ENCODE results near the gene TRIP13.

Gene TRIP13

DNA sequence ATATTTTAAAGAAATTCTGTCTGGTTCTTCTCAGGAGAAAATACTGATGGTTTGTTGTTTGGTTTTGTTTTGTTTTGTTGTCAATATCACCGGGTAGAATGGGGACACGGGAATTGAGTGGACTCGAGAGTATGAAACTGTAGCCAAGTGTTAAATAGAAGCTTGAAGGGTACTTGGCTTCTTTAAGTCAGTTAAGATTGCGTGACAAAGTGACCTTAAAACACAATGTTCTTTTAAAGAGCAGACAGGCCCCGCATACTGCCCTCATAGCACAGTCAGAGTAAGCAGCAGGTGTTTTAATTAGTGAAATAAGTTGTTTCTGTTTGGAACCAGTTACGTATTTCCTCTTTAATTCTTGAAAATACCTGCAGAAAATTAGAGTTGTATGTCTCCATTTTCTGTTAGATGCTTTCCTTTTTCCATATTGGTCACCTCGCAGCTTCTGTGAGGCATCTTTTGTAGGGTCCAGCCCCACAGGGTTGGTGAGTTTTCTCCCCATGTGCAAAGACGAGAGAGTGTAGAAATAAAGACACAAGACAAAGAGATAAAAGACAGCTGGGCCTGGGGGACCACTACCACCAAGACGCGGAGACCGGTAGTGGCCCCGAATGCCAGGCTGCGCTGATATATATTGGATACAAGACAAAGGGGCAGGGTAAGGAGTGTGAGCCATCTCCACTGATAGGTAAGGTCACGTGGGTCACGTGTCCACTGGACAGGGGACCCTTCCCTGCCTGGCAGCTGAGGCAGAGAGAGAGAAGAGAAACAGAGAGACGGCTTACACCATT is 9.6 kb downstream of the TRIP13 start:
- Histone ChIP-seq H3K4me1 (no peaks in the 10 kb centered on the region), H3K36me3 (peaks cover 34% of the 10 kb centered on the region), H3K9me3 (no peaks in the 10 kb centered on the region), H3K27me3 (no peaks in the 10 kb centered on the region), H3K4me3 (ENCODE audit: low read depth, low read length) (no peak overlapping the region)
- TF ChIP-seq, protein P1, sequence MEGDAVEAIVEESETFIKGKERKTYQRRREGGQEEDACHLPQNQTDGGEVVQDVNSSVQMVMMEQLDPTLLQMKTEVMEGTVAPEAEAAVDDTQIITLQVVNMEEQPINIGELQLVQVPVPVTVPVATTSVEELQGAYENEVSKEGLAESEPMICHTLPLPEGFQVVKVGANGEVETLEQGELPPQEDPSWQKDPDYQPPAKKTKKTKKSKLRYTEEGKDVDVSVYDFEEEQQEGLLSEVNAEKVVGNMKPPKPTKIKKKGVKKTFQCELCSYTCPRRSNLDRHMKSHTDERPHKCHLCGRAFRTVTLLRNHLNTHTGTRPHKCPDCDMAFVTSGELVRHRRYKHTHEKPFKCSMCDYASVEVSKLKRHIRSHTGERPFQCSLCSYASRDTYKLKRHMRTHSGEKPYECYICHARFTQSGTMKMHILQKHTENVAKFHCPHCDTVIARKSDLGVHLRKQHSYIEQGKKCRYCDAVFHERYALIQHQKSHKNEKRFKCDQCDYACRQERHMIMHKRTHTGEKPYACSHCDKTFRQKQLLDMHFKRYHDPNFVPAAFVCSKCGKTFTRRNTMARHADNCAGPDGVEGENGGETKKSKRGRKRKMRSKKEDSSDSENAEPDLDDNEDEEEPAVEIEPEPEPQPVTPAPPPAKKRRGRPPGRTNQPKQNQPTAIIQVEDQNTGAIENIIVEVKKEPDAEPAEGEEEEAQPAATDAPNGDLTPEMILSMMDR (IDR thresholded peaks at IDR 0.05; ENCODE audit: low read depth, low read length) = no peak
- DNase-seq = no peak

DNA sequence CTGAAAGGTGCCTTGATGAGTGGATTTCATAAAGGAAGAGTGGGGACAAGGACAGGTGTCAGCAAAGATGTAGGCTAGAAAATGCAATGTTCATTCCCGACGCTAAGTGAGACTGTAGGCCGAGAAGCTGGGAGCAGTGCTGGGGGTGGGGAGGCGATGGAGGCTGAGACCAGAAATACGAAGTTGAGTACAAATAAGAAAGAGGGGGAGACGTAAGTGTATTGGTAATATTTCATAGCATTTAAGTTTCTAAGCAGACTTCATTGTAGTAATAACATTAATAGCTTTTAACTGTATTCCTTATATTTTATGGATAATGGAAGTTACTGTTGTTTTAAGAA is 11.0 kb downstream of the TRIP13 start:
- Histone ChIP-seq H3K9me3 (no peaks in the 10 kb centered on the region), H3K27me3 (no peaks in the 10 kb centered on the region), H3K4me3 (ENCODE audit: low read depth, low read length) (no peak overlapping the region), H3K4me1 (no peaks in the 10 kb centered on the region), H3K36me3 (peaks cover 46% of the 10 kb centered on the region)
- no peak for DNase-seq
- TF ChIP-seq, protein P1 (IDR thresholded peaks at IDR 0.05; ENCODE audit: low read depth, low read length) = no peak

DNA sequence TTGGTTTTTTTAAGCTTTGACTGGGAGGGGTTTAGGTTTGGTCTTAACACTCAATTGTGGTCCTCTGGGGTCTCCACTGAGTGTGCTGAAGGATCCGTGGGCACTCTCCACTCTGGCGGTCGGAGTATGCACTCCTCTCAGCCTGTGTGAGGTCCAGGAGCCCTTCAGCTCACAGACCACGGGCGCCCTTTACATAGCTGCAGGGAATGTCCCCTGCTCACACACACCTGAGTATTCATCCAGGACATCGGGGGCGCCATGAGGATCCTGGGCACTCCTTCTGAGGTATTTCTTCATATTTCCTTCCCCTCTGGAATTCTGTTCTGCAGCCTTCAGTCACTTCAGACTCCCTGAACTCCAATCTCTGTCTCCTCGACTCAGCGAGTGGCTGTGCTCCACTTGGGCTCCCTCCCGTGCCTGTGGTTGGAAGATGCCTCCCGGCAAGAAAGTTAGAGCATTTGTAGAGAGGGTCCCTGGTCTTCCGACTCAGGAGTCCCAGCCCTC is 12.5 kb downstream of the TRIP13 start:
- no peak for DNase-seq
- Histone ChIP-seq H3K36me3 (peaks cover 55% of the 10 kb centered on the region), H3K9me3 (no peaks in the 10 kb centered on the region), H3K4me1 (no peaks in the 10 kb centered on the region), H3K27me3 (no peaks in the 10 kb centered on the region), H3K4me3 (ENCODE audit: low read depth, low read length) (no peak overlapping the region)
- TF ChIP-seq, protein P1 (IDR thresholded peaks at IDR 0.05; ENCODE audit: low read depth, low read length) = no peak

DNA sequence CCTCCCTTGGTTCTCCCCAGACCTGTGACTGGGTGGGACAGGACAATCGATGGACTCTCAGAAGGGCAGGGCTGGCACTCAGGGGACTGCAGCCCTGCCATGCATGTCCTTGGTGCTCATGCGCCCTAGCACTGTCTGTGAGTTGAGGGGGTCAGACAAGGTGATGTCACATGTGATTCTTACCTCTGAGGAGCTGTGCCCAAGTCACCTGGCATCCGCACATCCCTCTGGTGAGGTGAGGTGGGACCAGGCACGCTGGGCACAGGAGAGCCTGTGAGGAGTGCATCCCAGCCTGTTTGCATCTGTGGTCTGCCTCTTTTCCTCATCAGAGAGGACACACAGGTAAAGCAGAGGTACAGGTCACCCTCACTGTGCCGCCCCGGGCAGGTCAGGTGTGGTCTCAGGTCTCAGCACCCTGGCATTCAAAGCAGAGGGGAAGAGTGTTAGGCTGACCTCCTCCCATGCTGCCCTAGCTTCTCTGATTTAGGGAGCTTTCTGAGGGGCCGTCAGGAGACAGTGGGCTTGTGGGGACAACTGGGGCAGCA is 14.8 kb downstream of the TRIP13 start:
- no peak overlapping the region for H3K4me3 ChIP-seq (ENCODE audit: low read depth, low read length)
- DNase-seq = no peak
- no peaks in the 10 kb centered on the region for H3K9me3 ChIP-seq
- peaks cover 56% of the 10 kb centered on the region for H3K36me3 ChIP-seq
- no peaks in the 10 kb centered on the region for H3K4me1 ChIP-seq
- TF ChIP-seq, protein P1 (IDR thresholded peaks at IDR 0.05; ENCODE audit: low read depth, low read length) = no peak
- no peaks in the 10 kb centered on the region for H3K27me3 ChIP-seq

DNA sequence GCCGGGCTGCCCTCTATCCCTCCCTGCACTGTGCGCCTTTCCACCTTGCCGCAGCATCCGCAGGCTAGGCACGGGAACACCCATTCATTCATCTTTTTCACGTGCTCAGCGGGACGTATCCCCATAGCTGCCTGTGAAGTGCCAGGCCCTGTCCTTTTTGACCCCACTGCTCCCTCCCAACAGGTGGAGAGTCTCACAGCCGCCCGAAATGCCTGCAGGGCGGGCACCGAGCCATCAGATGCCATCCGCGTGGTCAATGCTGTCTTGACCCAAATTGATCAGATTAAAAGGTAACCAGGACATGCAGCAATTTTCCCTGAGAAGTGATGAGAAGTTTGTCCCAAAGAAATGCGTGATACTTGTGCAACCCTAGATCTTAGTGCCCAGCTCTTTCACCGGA is 15.5 kb downstream of the TRIP13 start:
- TF ChIP-seq, protein P1 (IDR thresholded peaks at IDR 0.05; ENCODE audit: low read depth, low read length) = no peak
- peaks cover 52% of the 10 kb centered on the region for H3K36me3 ChIP-seq
- H3K4me1 ChIP-seq = no peaks in the 10 kb centered on the region
- no peaks in the 10 kb centered on the region for H3K27me3 ChIP-seq
- H3K9me3 ChIP-seq = no peaks in the 10 kb centered on the region
- no peak overlapping the region for H3K4me3 ChIP-seq (ENCODE audit: low read depth, low read length)
- no peak for DNase-seq

DNA sequence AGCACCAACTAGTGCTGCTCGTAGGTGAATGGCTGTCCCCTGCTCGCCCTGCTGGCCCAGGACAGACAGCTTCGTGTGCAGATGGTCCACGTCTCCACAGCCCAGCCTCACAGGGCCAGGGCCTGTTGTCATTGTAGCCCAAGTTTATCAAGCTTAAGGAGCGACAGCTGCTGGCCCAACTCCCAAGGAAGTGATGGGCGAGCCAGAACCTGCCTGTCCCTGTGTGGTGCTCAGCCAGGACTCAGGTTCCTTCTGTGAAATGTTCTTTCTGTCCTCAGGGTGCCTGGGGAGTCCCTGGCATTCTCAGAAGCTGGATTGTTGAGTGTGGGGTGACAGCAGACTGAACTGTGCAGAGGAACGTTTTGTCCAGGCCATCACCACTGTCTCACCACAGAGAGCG is 16.4 kb downstream of the TRIP13 start:
- DNase-seq = no peak
- H3K9me3 ChIP-seq = no peaks in the 10 kb centered on the region
- no peaks in the 10 kb centered on the region for H3K4me1 ChIP-seq
- H3K36me3 ChIP-seq = peaks cover 53% of the 10 kb centered on the region
- H3K4me3 ChIP-seq (ENCODE audit: low read depth, low read length) = no peak overlapping the region
- H3K27me3 ChIP-seq = no peaks in the 10 kb centered on the region
- TF ChIP-seq, protein P1 (IDR thresholded peaks at IDR 0.05; ENCODE audit: low read depth, low read length) = no peak

Measured in BE2C (cell line).